Right renal pelvis (tissue), 4 donors: ENCODE data around the gene KMO. TPM values are rescaled to one million over a fixed set of nuclear protein-coding genes. Genes with fewer than 3 reads are reported as not detected.

Source experiments
- DNase-seq, 4 donors: peaks; one replicate each; pipeline ENCODE4 v3.0.0-alpha.2; 2013; ENCODE audit warnings: low read depth in 4 of 4, low spot score in 3 of 4, missing footprints in 1 of 4
- polyA plus RNA-seq, 4 donors: library from polyadenylated mRNA; unstranded; fragments of 120-200 nt; gene quantifications; one replicate each; pipeline ENCODE4 v1.2.1, GENCODE V29; 2013; ENCODE audit not compliant: insufficient read length in 4 of 4

The KMO gene
- polyA plus RNA-seq, 4 donors: 18.7 to 30.9 (median 22.3) TPM

GRCh38 chr1:241536304-241536703, 4.1 kb downstream of the KMO start:
- no peak for DNase-seq

GRCh38 chr1:241536969-241537368, 4.8 kb downstream of the KMO start:
- DNase-seq: no peak

GRCh38 chr1:241542199-241542907, 10.2 kb downstream of the KMO start:
- no peak for DNase-seq

- no peak for DNase-seq
These were observed 15.8 kb downstream of the KMO start for GRCh38 chr1:241548008-241548407.

- no peak for DNase-seq
These were observed 18.1 kb downstream of the KMO start for GRCh38 chr1:241550318-241550717.

GRCh38 chr1:241551759-241552638, 19.8 kb downstream of the KMO start:
- DNase-seq: no peak

GRCh38 chr1:241553886-241554592, 21.9 kb downstream of the KMO start:
- DNase-seq: no peak

GRCh38 chr1:241555526-241555925, 23.3 kb downstream of the KMO start:
- DNase-seq: no peak

GRCh38 chr1:241557031-241557430, 24.9 kb downstream of the KMO start:
- DNase-seq: no peak

- no peak for DNase-seq
These were observed 25.5 kb downstream of the KMO start for GRCh38 chr1:241557551-241558193.

- DNase-seq: no peak
These were observed 28.1 kb downstream of the KMO start for GRCh38 chr1:241560146-241560848.

GRCh38 chr1:241560849-241561187, 28.6 kb downstream of the KMO start:
- no peak for DNase-seq

GRCh38 chr1:241569848-241570247, 37.7 kb downstream of the KMO start:
- DNase-seq: no peak

GRCh38 chr1:241574154-241574553, 42.0 kb downstream of the KMO start:
- no peak for DNase-seq

- DNase-seq: no peak
These were observed 47.3 kb downstream of the KMO start for GRCh38 chr1:241579434-241579833.

GRCh38 chr1:241582921-241583321, 50.7 kb downstream of the KMO start:
- DNase-seq: no peak

GRCh38 chr1:241586905-241587512, 54.8 kb downstream of the KMO start:
- no peak for DNase-seq

- no peak for DNase-seq
These were observed 57.3 kb downstream of the KMO start for GRCh38 chr1:241589521-241589920.

GRCh38 chr1:241590719-241591118, 58.5 kb downstream of the KMO start:
- no peak for DNase-seq

GRCh38 chr1:241591317-241591716, 59.1 kb downstream of the KMO start:
- no peak for DNase-seq
